H9 (cell line): ENCODE results near the gene TMEM151A. TPM values are rescaled to one million over a fixed set of nuclear protein-coding genes. Genes with fewer than 3 reads are reported as not detected.

Experiments used
- DNase-seq: peaks from one replicate; pipeline ENCODE4 v3.0.0-alpha.2; 2017
- H2AFZ ChIP-seq: one replicate; pipeline ENCODE4 v1.6.1; 2013; ENCODE audit warnings: mild to moderate bottlenecking, low read length, control low read depth, moderate library complexity
- H2AK5ac ChIP-seq: 2 replicates; pipeline ENCODE4 v1.6.1; 2013; ENCODE audit warnings: low read length, control low read depth, mixed read lengths; ENCODE audit not compliant: insufficient read length
- H2BK120ac ChIP-seq: one replicate; pipeline ENCODE4 v1.6.1; 2013; ENCODE audit warnings: low read depth, mild to moderate bottlenecking, low read length, control low read depth, inconsistent platforms; ENCODE audit not compliant: poor library complexity, severe bottlenecking
- H2BK12ac ChIP-seq: 2 replicates; pipeline ENCODE4 v1.6.1; 2013; ENCODE audit warnings: low read length, control low read depth, mixed read lengths, low read depth; ENCODE audit not compliant: insufficient read length
- H2BK15ac ChIP-seq: 2 replicates; pipeline ENCODE4 v1.6.1; 2013; ENCODE audit warnings: low read depth, low read length, control low read depth
- H2BK20ac ChIP-seq: one replicate; pipeline ENCODE4 v1.6.1; 2013; ENCODE audit warnings: low read depth, mild to moderate bottlenecking, low read length, control low read depth, inconsistent platforms; ENCODE audit not compliant: poor library complexity, severe bottlenecking
- H2BK5ac ChIP-seq: 2 replicates; pipeline ENCODE4 v1.6.1; 2013; ENCODE audit warnings: low read length, control low read depth, mixed read lengths; ENCODE audit not compliant: insufficient read length
- H3K14ac ChIP-seq: 2 replicates; pipeline ENCODE4 v1.6.1; 2013; ENCODE audit warnings: low read length, control low read depth; ENCODE audit not compliant: insufficient read depth
- H3K18ac ChIP-seq: 2 replicates; pipeline ENCODE4 v1.6.1; 2013; ENCODE audit warnings: low read depth, mild to moderate bottlenecking, mixed read lengths, low read length, control low read depth; ENCODE audit not compliant: insufficient read length
- H3K23ac ChIP-seq: 2 replicates; pipeline ENCODE4 v1.6.1; 2013; ENCODE audit warnings: low read length, control low read depth, mixed read lengths, low read depth; ENCODE audit not compliant: insufficient read length
- H3K23me2 ChIP-seq: 2 replicates; pipeline ENCODE4 v1.6.1; 2013; ENCODE audit warnings: low read depth, mild to moderate bottlenecking, mixed read lengths, low read length, control low read depth; ENCODE audit not compliant: insufficient read length, poor library complexity, severe bottlenecking
- H3K27ac ChIP-seq: 2 replicates; pipeline ENCODE4 v1.5.1; 2013; ENCODE audit warnings: low read length, control low read depth, mixed read lengths, low read depth; ENCODE audit not compliant: insufficient read length
- H3K27me3 ChIP-seq: 2 replicates; pipeline ENCODE4 v1.6.1; 2013; ENCODE audit warnings: low read length, control low read depth, inconsistent platforms; ENCODE audit not compliant: insufficient read depth
- H3K4ac ChIP-seq: 2 replicates; pipeline ENCODE4 v1.6.1; 2013; ENCODE audit warnings: low read depth, mild to moderate bottlenecking, control low read depth, inconsistent platforms, low read length, moderate library complexity
- H3K4me1 ChIP-seq: 2 replicates; pipeline ENCODE4 v1.6.1; 2013; ENCODE audit warnings: low read length, control low read depth, inconsistent platforms; ENCODE audit not compliant: insufficient read depth
- H3K4me2 ChIP-seq: 2 replicates; pipeline ENCODE4 v1.6.1; 2013; ENCODE audit warnings: low read length, control low read depth, mixed read lengths; ENCODE audit not compliant: insufficient read length, insufficient read depth
- H3K56ac ChIP-seq: 2 replicates; pipeline ENCODE4 v1.6.1; 2013; ENCODE audit warnings: low read depth, mild to moderate bottlenecking, mixed read lengths, low read length, control low read depth; ENCODE audit not compliant: insufficient read length
- H3K79me1 ChIP-seq: 2 replicates; pipeline ENCODE4 v1.6.1; 2013; ENCODE audit warnings: low read depth, mild to moderate bottlenecking, moderate library complexity, low read length, control low read depth, inconsistent platforms; ENCODE audit not compliant: insufficient read depth, poor library complexity, severe bottlenecking
- H3K79me2 ChIP-seq: 2 replicates; pipeline ENCODE4 v1.6.1; 2013; ENCODE audit warnings: low read length, control low read depth, inconsistent platforms; ENCODE audit not compliant: insufficient read depth
- H3K9ac ChIP-seq: 2 replicates; pipeline ENCODE4 v1.6.1; 2013; ENCODE audit warnings: low read length, control low read depth, mixed read lengths; ENCODE audit not compliant: insufficient read length; ENCODE audit errors: extremely low read depth
- H3K9me3 ChIP-seq: one replicate; pipeline ENCODE4 v1.6.1; 2013; ENCODE audit warnings: low read depth, low read length, inconsistent platforms; ENCODE audit not compliant: control insufficient read depth
- H3T11ph ChIP-seq: one replicate; pipeline ENCODE4 v1.6.1; 2013; ENCODE audit warnings: mild to moderate bottlenecking, low read length, control low read depth, inconsistent platforms
- H4K20me1 ChIP-seq: one replicate; pipeline ENCODE4 v1.6.1; 2013; ENCODE audit not compliant: control insufficient read depth, insufficient read length, insufficient read depth
- H4K5ac ChIP-seq: 2 replicates; pipeline ENCODE4 v1.6.1; 2013; ENCODE audit warnings: low read depth, mild to moderate bottlenecking, mixed read lengths, low read length, control low read depth; ENCODE audit not compliant: insufficient read length
- H4K8ac ChIP-seq: replicated peaks from 2 replicates; pipeline ENCODE4 v1.6.1; 2013; ENCODE audit warnings: low read length, control low read depth, mixed read lengths, low read depth; ENCODE audit not compliant: insufficient read length
- H4K91ac ChIP-seq: 2 replicates; pipeline ENCODE4 v1.6.1; 2013; ENCODE audit warnings: low read depth, mild to moderate bottlenecking, moderate library complexity, mixed read lengths, low read length, control low read depth; ENCODE audit not compliant: insufficient read length
- H3K27ac Mint-ChIP-seq, 3 experiments: 2 replicates in 2 of 3; 3 replicates in 1 of 3; pipeline ENCODE4 v1.8.0; 2020 to 2021; ENCODE audit warnings: mixed read lengths in 3 of 3, mild to moderate bottlenecking in 1 of 3, moderate library complexity in 1 of 3
- H3K27me3 Mint-ChIP-seq: 2 replicates; pipeline ENCODE4 v1.8.0; 2021; ENCODE audit warnings: low read depth, mild to moderate bottlenecking, moderate library complexity, mixed read lengths
- H3K36me3 Mint-ChIP-seq, 3 experiments: 2 replicates in 2 of 3; 3 replicates in 1 of 3; pipeline ENCODE4 v1.8.0; 2020 to 2021; ENCODE audit warnings: low read depth in 3 of 3, mixed read lengths in 3 of 3; ENCODE audit not compliant: insufficient read depth in 1 of 3
- H3K4me1 Mint-ChIP-seq, 2 experiments: 2 replicates each; pipeline ENCODE4 v1.8.0; 2020; ENCODE audit warnings: mixed read lengths in 2 of 2
- H3K4me3 Mint-ChIP-seq, 2 experiments: 2 replicates in 1 of 2; 3 replicates in 1 of 2; pipeline ENCODE4 v1.8.0; 2020 to 2021; ENCODE audit warnings: mild to moderate bottlenecking in 2 of 2, mixed read lengths in 2 of 2, moderate library complexity in 1 of 2
- H3K9me3 Mint-ChIP-seq, 2 experiments: 2 replicates in 1 of 2; 3 replicates in 1 of 2; pipeline ENCODE4 v1.8.0; 2020; ENCODE audit warnings: mild to moderate bottlenecking in 2 of 2, mixed read lengths in 2 of 2, moderate library complexity in 1 of 2
- WGBS: extraction: QIAGEN DNeasy Blood & Tissue Kit; methylation state at CpG from one replicate; pipeline ENCODE4 v1.1.7; 2013; ENCODE audit warnings: missing lambda C conversion rate, low lambda C conversion rate, mixed read lengths; ENCODE audit not compliant: insufficient read length; ENCODE audit errors: extremely low coverage; 5-methylcytosine and 5-hydroxymethylcytosine counted together
- total RNA-seq: library from RNA; stranded (reverse); gene quantifications from 2 replicates; pipeline ENCODE4 v1.2.1, GENCODE V29; 2021
- TF ChIP-seq, protein P1 (sequence below): fragments of 200-600 bp; sonication (generic); conservative IDR thresholded peaks from 3 replicates; pipeline ENCODE4 v1.8.0; 2021; ENCODE audit warnings: antibody characterized with exemption, mild to moderate bottlenecking

The TMEM151A gene
- total RNA-seq, 1 experiment from 2014 or later: 1.2 TPM

DNA sequence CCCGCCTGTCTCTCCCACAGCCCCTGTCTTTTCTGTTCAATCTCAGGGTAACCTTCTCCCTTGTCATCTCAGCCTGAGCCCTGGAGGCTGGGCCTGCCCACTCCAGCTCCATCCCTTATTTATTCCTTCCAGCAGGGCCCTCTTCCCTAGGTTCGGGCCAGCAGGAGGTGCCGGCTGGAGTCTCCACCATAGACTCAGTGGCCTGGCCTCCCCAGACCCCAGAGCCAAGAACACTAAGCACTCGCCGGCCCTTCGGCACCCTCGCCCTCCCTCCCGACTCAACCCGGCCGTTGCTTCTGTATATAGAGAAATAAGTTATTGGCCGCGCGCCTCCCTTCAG lies 24.7 kb upstream of the TMEM151A start:
- Mint-ChIP-seq H3K27ac (peak overlapping the region; percentile 72 to 95 (median 73); a peak in 4 of 7 replicates), H3K4me1 (peaks cover 20 to 22% of the 10 kb centered on the region in 2 experiments), H3K4me3 (peak overlapping the region; percentile 89 to 98), H3K36me3 (peaks cover 9 to 42% (median 36%) of the 10 kb centered on the region in 3 experiments), H3K9me3 (no peaks in the 10 kb centered on the region), H3K27me3 (no peaks in the 10 kb centered on the region; the same call in 1 of the 2 replicates)
- Histone ChIP-seq H4K91ac (no peak overlapping the region), H3K18ac (no peak overlapping the region), H2BK120ac (no peak overlapping the region), H3K79me2 (peaks cover 5% of the 10 kb centered on the region; the same call in 1 of the 2 replicates), H2BK5ac (no peak overlapping the region), H3K9me3 (no peaks in the 10 kb centered on the region), H3K4me1 (no peaks in the 10 kb centered on the region), H2AFZ (no peak overlapping the region), H3K9ac (no peak overlapping the region), H3K14ac (no peak overlapping the region; the same call in 1 of the 2 replicates), H4K8ac (no peak overlapping the region), H4K5ac (no peak overlapping the region), H3K23ac (no peak overlapping the region), H3K4me2 (peak overlapping the region; percentile 95), H4K20me1 (peaks cover 2% of the 10 kb centered on the region), H3K4ac (no peak overlapping the region), H3K23me2 (peaks cover 10% of the 10 kb centered on the region), H3K27ac (no peak overlapping the region), H2AK5ac (no peak overlapping the region), H2BK20ac (no peak overlapping the region), H2BK15ac (no peak overlapping the region), H3K79me1 (no peaks in the 10 kb centered on the region), H3K27me3 (no peaks in the 10 kb centered on the region), H3K56ac (no peak overlapping the region), H3T11ph (no peak overlapping the region), H2BK12ac (no peak overlapping the region)
- no peak for DNase-seq
- WGBS: no CpG with 5 or more reads among the region's 13 CpGs
- TF ChIP-seq, protein P1, sequence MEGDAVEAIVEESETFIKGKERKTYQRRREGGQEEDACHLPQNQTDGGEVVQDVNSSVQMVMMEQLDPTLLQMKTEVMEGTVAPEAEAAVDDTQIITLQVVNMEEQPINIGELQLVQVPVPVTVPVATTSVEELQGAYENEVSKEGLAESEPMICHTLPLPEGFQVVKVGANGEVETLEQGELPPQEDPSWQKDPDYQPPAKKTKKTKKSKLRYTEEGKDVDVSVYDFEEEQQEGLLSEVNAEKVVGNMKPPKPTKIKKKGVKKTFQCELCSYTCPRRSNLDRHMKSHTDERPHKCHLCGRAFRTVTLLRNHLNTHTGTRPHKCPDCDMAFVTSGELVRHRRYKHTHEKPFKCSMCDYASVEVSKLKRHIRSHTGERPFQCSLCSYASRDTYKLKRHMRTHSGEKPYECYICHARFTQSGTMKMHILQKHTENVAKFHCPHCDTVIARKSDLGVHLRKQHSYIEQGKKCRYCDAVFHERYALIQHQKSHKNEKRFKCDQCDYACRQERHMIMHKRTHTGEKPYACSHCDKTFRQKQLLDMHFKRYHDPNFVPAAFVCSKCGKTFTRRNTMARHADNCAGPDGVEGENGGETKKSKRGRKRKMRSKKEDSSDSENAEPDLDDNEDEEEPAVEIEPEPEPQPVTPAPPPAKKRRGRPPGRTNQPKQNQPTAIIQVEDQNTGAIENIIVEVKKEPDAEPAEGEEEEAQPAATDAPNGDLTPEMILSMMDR: no peak
